GM06990 (cell line): ENCODE data around the gene CELF2.
"Not testable (repeated sequence)": the region's sequence is repeated elsewhere in the genome, so short reads cannot be mapped to it uniquely, and the experiment has no call there.

Experiments
- DNase-seq: peaks from one replicate; pipeline ENCODE4 v3.0.0-alpha.2; 2011; ENCODE audit not compliant: insufficient read length; ENCODE audit errors: extremely low read depth
- H3K27me3 ChIP-seq: replicated peaks from 2 replicates; pipeline ENCODE4 v1.6.0; 2011; ENCODE audit warnings: low read length; ENCODE audit not compliant: control insufficient read depth, insufficient read depth
- H3K36me3 ChIP-seq: 2 replicates; pipeline ENCODE4 v1.5.1; 2011; ENCODE audit warnings: low read length; ENCODE audit not compliant: control insufficient read depth, insufficient read depth
- H3K4me3 ChIP-seq: replicated peaks from 2 replicates; pipeline ENCODE4 v1.5.1; 2011; ENCODE audit warnings: low read depth, mild to moderate bottlenecking, control low read depth, low read length
- CTCF ChIP-seq: IDR thresholded peaks from 2 replicates; pipeline ENCODE4 v1.5.1; 2011; ENCODE audit warnings: low read length, control low read depth, mild to moderate bottlenecking, inconsistent platforms; ENCODE audit not compliant: insufficient read depth, poor library complexity, severe bottlenecking

Gene CELF2

GRCh38 chr10:11363497-11363896 lies 345.8 kb downstream of the CELF2 start:
- no peak for DNase-seq
- Histone ChIP-seq H3K27me3 (no peaks in the 10 kb centered on the region; the same call in 1 of the 2 replicates), H3K36me3 (no peaks in the 10 kb centered on the region), H3K4me3 (no peak overlapping the region)
- no peak for TF ChIP-seq CTCF

- no peak for DNase-seq
- Histone ChIP-seq H3K36me3 (no peaks in the 10 kb centered on the region), H3K27me3 (no peaks in the 10 kb centered on the region; the same call in 1 of the 2 replicates), H3K4me3 (no peak overlapping the region)
- TF ChIP-seq CTCF = no peak
Measured at GRCh38 chr10:11364241-11364640, 346.6 kb downstream of the CELF2 start.

- DNase-seq, H3K27me3 ChIP-seq, H3K4me3 ChIP-seq, H3K36me3 ChIP-seq: not testable (repeated sequence)
Measured at GRCh38 chr10:11366889-11367288, 349.2 kb downstream of the CELF2 start.

- Histone ChIP-seq H3K27me3 (no peaks in the 10 kb centered on the region; the same call in 1 of the 2 replicates), H3K4me3 (no peak overlapping the region), H3K36me3 (no peaks in the 10 kb centered on the region)
- DNase-seq = no peak
- TF ChIP-seq CTCF = peak; percentile 18
Measured at GRCh38 chr10:11367505-11367904, 349.8 kb downstream of the CELF2 start.

GRCh38 chr10:11373717-11374171 lies 356.1 kb downstream of the CELF2 start:
- Histone ChIP-seq H3K27me3 (no peaks in the 10 kb centered on the region), H3K4me3 (no peak overlapping the region), H3K36me3 (no peaks in the 10 kb centered on the region)
- TF ChIP-seq CTCF = no peak
- no peak for DNase-seq

GRCh38 chr10:11377267-11377666 lies 359.6 kb downstream of the CELF2 start:
- H3K4me3 ChIP-seq = no peak overlapping the region
- TF ChIP-seq CTCF = no peak
- no peaks in the 10 kb centered on the region for H3K27me3 ChIP-seq

More at GRCh38 chr10:11377267-11377666, 359.6 kb downstream of the CELF2 start:
- no peak for DNase-seq
- H3K36me3 ChIP-seq = no peaks in the 10 kb centered on the region
